Activated CD4-positive, alpha-beta T cell treated with anti-CD3 and anti-CD28 coated beads, Interleukin-2, amount 50 U/mL, for 48 hours (primary cell): ENCODE data around the gene CDH23.

Source experiments
- DNase-seq, 2 experiments: peaks; one replicate each; pipeline ENCODE4 v3.0.0-alpha.2; 2020

CDH23 gene

GRCh38 chr10:71788954-71789353 is 392.2 kb downstream of the CDH23 start:
- no peak for DNase-seq

GRCh38 chr10:71789871-71790270 is 393.2 kb downstream of the CDH23 start:
- DNase-seq, result no peak

DNA sequence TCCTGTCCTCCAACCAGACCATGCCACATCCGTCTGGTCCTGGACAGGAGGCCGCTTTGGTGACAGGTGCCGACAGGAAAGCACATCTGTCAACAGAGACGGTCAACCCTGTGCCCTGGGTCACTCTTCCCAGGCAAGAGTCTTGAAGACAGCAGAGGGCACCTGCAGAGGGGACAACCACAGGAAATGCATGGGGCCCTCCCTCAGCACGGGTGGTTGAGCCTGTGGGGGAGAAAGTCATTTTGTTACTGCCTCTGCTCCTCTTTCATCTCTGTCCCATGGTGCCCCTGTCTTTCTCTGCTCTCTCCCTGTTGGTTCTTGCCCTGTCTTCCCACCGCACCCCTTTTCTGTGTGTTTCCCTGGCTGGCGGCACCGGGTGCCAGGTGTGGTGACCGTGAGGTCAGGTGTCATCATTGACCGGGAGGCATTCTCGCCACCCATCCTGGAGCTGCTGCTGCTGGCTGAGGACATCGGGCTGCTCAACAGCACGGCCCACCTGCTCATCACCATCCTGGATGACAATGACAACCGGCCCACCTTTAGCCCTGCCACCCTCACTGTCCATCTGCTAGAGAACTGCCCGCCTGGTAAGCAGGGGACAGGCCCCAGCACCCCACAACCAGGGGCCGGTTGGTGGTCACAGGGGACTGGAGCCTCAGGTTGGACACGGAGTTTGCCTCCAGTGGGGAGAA is 394.2 kb downstream of the CDH23 start:
- DNase-seq, result no peak

- DNase-seq, result no peak
Measured at GRCh38 chr10:71795248-71795647, 398.5 kb downstream of the CDH23 start.

GRCh38 chr10:71796749-71797405 is 400.2 kb downstream of the CDH23 start:
- DNase-seq, result no peak

DNA sequence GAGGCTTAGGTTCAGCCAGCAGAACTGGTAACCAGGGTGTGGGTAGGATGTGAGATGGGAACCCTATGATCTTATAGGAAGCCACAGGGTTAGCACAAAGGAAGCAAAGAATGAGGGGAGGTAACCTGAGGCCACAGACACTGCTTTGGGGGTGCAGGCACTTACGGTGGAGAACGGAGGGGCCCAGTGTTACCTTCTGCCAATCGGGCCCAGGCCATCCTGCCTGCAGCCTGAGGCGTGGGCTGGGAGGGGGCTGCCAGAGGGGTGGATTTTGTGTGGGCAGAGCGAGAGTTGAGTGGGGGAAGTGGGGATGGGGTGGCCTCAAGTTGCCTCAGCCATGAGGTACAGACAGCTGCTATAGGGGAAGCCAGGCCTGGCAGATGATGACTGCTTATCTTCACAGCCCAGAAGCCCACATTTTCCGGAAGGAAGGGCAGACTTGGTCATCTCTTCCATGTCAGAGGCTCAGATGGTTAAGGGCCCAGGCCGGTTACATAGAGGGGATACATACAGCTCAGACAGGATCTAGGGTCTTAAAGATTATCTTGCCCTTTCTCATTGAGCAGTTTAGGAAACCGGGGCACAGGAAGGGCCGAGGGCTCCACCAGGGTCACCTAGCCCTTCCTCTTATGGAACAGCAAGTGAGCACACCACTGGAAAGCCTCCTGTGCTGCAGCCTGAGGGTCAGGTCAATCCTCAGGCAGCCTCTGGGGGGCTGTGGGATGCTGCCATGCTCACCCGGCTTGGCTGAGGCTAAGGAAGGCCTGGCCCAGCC is 401.0 kb downstream of the CDH23 start:
- DNase-seq, result no peak

DNA sequence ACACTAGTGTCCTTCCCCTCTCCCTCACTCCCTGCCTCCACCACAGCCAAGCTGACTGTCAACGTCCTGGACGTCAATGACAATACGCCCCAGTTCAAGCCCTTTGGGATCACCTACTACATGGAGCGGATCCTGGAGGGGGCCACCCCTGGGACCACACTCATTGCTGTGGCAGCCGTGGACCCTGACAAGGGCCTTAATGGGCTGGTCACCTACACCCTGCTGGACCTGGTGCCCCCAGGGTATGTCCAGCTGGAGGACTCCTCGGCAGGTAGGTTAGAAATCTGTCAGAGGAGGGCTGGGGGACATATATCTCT is 401.5 kb downstream of the CDH23 start:
- no peak for DNase-seq

- no peak for DNase-seq
Measured at GRCh38 chr10:71799112-71799511, 402.4 kb downstream of the CDH23 start.

GRCh38 chr10:71799608-71800453 is 403.1 kb downstream of the CDH23 start:
- no peak for DNase-seq

DNA sequence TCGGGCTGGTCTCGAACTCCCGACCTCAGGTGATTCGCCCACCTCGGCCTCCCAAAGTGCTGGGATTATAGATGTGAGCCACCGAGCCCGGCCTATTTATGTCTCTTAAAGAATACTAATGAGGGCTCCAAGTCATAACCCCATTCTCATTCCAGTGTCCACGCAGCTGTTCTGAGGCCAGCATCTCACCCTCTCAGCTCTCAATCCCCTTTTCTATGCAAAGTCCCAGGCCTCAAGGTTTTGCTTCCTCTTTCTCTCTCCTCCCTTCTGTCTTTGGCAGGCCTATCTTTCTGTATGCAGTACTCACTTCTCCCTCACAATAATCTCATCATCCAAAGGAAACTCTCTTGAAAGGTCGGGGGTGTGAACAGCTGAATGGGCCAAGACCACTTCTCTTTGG is 404.6 kb downstream of the CDH23 start:
- no peak for DNase-seq

DNA sequence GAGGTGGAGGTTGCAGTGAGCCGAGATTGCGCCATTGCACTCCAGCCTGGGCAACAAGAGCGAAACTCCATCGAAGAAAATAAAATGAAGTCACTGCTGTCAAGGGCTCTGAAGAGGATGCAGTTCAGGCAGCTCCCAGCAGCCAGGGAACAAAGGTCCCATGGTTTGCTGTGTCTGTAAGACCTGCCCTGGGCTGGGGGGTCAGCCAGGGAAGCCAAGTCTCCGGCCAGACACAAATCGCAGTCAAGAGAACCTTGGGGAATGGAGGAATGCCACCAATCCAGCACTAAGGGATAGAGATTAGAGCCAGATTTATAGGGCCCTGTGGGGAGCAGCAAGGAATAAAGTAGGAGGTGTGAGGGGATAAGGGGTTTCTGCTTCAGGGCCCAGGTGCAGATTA is 405.5 kb downstream of the CDH23 start:
- DNase-seq, result no peak

- no peak for DNase-seq
Measured at GRCh38 chr10:71802715-71803488, 406.2 kb downstream of the CDH23 start.

GRCh38 chr10:71804077-71804476 is 407.4 kb downstream of the CDH23 start:
- no peak for DNase-seq

GRCh38 chr10:71805776-71806703 is 409.3 kb downstream of the CDH23 start:
- DNase-seq, result no peak

- DNase-seq, result no peak
Measured at GRCh38 chr10:71806704-71807556, 410.2 kb downstream of the CDH23 start.

- no peak for DNase-seq
Measured at GRCh38 chr10:71807557-71808510, 411.1 kb downstream of the CDH23 start.

- DNase-seq, result no peak
Measured at GRCh38 chr10:71809628-71810027, 412.9 kb downstream of the CDH23 start.

DNA sequence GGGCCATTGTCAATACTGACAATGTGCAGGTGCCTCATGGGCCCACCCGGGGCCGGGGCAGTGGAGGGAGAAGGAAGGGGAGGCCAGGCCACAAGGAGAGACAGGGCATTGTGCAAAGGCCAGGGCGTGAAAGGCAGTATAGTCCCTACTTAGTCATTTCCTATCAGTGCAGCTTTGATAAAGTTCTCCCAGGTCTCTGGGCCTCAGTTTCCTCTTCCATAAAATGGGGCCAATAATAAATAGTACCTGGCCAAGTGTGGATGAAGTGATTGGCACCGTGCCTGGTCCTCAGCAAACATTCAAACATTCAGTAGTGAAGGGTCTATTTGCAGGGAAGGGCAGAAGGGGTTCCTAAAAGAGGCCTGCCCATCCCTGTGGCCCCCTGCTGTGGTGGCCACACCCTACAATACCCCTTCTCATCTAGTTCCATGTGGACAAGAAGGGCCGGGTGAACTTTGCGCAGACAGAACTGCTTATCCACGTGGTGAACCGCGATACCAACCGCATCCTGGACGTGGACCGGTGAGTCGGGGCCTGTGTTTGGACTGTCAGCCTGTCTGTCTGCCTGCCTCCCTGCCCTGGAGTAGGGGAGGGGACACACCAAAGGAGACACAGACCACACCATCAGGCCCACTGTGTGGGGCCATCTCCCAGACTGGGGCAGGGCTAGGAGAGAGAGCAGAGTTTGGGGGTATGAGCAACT is 413.5 kb downstream of the CDH23 start:
- DNase-seq, result no peak
